HG03520 (cell line): Measurements from ENCODE around the gene HMCES.

Source experiments
- ATAC-seq: cut with Tn5 transposase; IDR thresholded peaks from one replicate; pipeline ENCODE4 v1.9.1; 2021; ENCODE audit warnings: mild to moderate bottlenecking, moderate library complexity; ENCODE audit not compliant: unreplicated experiment

Gene HMCES

GRCh38 chr3:129304146-129304961 lies 25.7 kb downstream of the HMCES start:
- ATAC-seq: no peak

- no peak for ATAC-seq
Measured at GRCh38 chr3:129304962-129305222, 26.2 kb downstream of the HMCES start.

- no peak for ATAC-seq
Measured at GRCh38 chr3:129305592-129306091, 27.0 kb downstream of the HMCES start.

- no peak for ATAC-seq
Measured at GRCh38 chr3:129308636-129309035, 30.0 kb downstream of the HMCES start.

GRCh38 chr3:129310111-129311011 lies 31.7 kb downstream of the HMCES start:
- no peak for ATAC-seq

- ATAC-seq: no peak
Measured at GRCh38 chr3:129311054-129311902, 32.6 kb downstream of the HMCES start.

GRCh38 chr3:129312021-129312639 lies 33.5 kb downstream of the HMCES start:
- ATAC-seq: no peak

- ATAC-seq: no peak
Measured at GRCh38 chr3:129312671-129313414, 34.2 kb downstream of the HMCES start.

GRCh38 chr3:129313415-129313664 lies 34.7 kb downstream of the HMCES start:
- no peak for ATAC-seq

GRCh38 chr3:129313665-129314385 lies 35.2 kb downstream of the HMCES start:
- ATAC-seq: no peak

- no peak for ATAC-seq
Measured at GRCh38 chr3:129314386-129315222, 35.9 kb downstream of the HMCES start.

- ATAC-seq: no peak
Measured at GRCh38 chr3:129315223-129315997, 36.7 kb downstream of the HMCES start.

- ATAC-seq: no peak
Measured at GRCh38 chr3:129315998-129316247, 37.3 kb downstream of the HMCES start.

GRCh38 chr3:129316248-129317013 lies 37.8 kb downstream of the HMCES start:
- no peak for ATAC-seq

- ATAC-seq: no peak
Measured at GRCh38 chr3:129317014-129317771, 38.5 kb downstream of the HMCES start.

GRCh38 chr3:129317848-129318247 lies 39.2 kb downstream of the HMCES start:
- no peak for ATAC-seq

GRCh38 chr3:129318921-129319320 lies 40.3 kb downstream of the HMCES start:
- no peak for ATAC-seq
